Panc1 (cell line): Measurements from ENCODE around the gene LRRC4B. TPM values are rescaled to one million over a fixed set of nuclear protein-coding genes. Genes with fewer than 3 reads are reported as not detected.

ENCODE experiments used
- ATAC-seq: fragments of 200-7000 bp; cut with Tn5 transposase; 2 replicates; pipeline ENCODE4 v1.9.1; 2020; ENCODE audit warnings: mild to moderate bottlenecking, moderate library complexity
- BruUV-seq: library from RNA; stranded (reverse); fragments of 400-500 nt; replicated peaks from 2 replicates; lab custom pipeline; 2021; lab: Mats Ljungman, UMichigan
- CTCF ChIA-PET: fragments of 300-600 bp; sonication (Branson Sonifier 250); formaldehyde crosslinking; loops from one replicate; lab custom pipeline; 2022; ENCODE audit warnings: antibody characterized with exemption; lab: Charles Lee
- POLR2A ChIA-PET: fragments of 300-600 bp; sonication (Branson Sonifier 250); formaldehyde crosslinking; loops from one replicate; lab custom pipeline; 2022; ENCODE audit warnings: antibody characterized with exemption; lab: Charles Lee
- DNase-seq: peaks from one replicate; pipeline ENCODE4 v3.0.0-alpha.2; 2010; ENCODE audit warnings: low read depth, low spot score
- H3K27ac ChIP-seq: 2 replicates; pipeline ENCODE4 v1.5.1; 2011; ENCODE audit warnings: mild to moderate bottlenecking, low read length, inconsistent platforms
- H3K27me3 ChIP-seq: fragments of 200-500 bp; sonication (Bioruptor generic); 2 replicates; pipeline ENCODE4 v1.6.0; 2014; ENCODE audit warnings: low read length, inconsistent platforms; ENCODE audit not compliant: control insufficient read depth, insufficient read depth
- H3K36me3 ChIP-seq: fragments of 200-500 bp; sonication (Bioruptor generic); 2 replicates; pipeline ENCODE4 v1.5.1; 2014; ENCODE audit warnings: inconsistent platforms, mild to moderate bottlenecking, low read length, moderate library complexity; ENCODE audit not compliant: control insufficient read depth, insufficient read depth
- H3K4me1 ChIP-seq: 2 replicates; pipeline ENCODE4 v1.5.1; 2011; ENCODE audit warnings: inconsistent platforms, mild to moderate bottlenecking, low read length, moderate library complexity; ENCODE audit not compliant: control insufficient read depth, insufficient read depth
- H3K4me3 ChIP-seq, 2 experiments: 2 replicates each; pipeline ENCODE4 v1.5.1; 2011 to 2012; ENCODE audit warnings: low read depth in 2 of 2, low read length in 2 of 2, mild to moderate bottlenecking in 2 of 2, inconsistent platforms in 1 of 2, moderate library complexity in 1 of 2
- H3K9me3 ChIP-seq: fragments of 200-500 bp; sonication (Bioruptor generic); 2 replicates; pipeline ENCODE4 v1.5.1; 2014; ENCODE audit warnings: low read depth, mild to moderate bottlenecking, inconsistent platforms, low read length, moderate library complexity; ENCODE audit not compliant: control insufficient read depth, insufficient read depth
- POLR2AphosphoS5 ChIP-seq: IDR thresholded peaks from 2 replicates; pipeline ENCODE4 v1.6.1; 2012; ENCODE audit warnings: mild to moderate bottlenecking, low read depth, low read length, moderate library complexity
- SIN3A ChIP-seq: IDR thresholded peaks from 2 replicates; pipeline ENCODE4 v1.6.1; 2012; ENCODE audit warnings: low read depth, mild to moderate bottlenecking, low read length, moderate library complexity, borderline replicate concordance; ENCODE audit not compliant: insufficient read depth
- TCF7L2 ChIP-seq: IDR thresholded peaks from 2 replicates; pipeline ENCODE4 v1.6.1; 2011; ENCODE audit warnings: mild to moderate bottlenecking, low read depth, low read length, inconsistent platforms
- in situ Hi-C: cut with HindIII; loops from 2 replicates; pipeline ENCODE4 v1.10.0; 2016; ENCODE audit warnings: low sequenced_read_pairs, low pct_unique_long_range_greater_than_20kb
- intact Hi-C: fragments of 100-400 bp; cut with micrococcal nuclease; formaldehyde crosslinking; loops from one replicate; pipeline ENCODE4 v1.10.0; 2022; ENCODE audit not compliant: unreplicated experiment
- total RNA-seq: library from RNA; stranded (reverse); gene quantifications from one replicate; pipeline ENCODE4 v1.2.1, GENCODE V29; 2021; ENCODE audit not compliant: unreplicated experiment
- TF ChIP-seq, protein P1 (sequence below), 2 experiments: IDR thresholded peaks; 2 replicates each; pipeline ENCODE4 v1.6.1; 2011 to 2012; ENCODE audit warnings: low read depth in 2 of 2, control low read depth in 1 of 2, low read length in 1 of 2, mild to moderate bottlenecking in 1 of 2, moderate library complexity in 1 of 2; ENCODE audit not compliant: insufficient read depth in 1 of 2
- TF ChIP-seq, protein P2 (sequence below): fragments of 450-650 bp; IDR thresholded peaks from 2 replicates; pipeline ENCODE4 v1.5.1; 2017; ENCODE audit warnings: mild to moderate bottlenecking

LRRC4B gene
- total RNA-seq, 1 experiment from 2014 or later = 0.57 TPM

- DNase-seq (no peak), ATAC-seq (no peak)
- Histone ChIP-seq H3K27me3 (no peaks in the 10 kb centered on the region), H3K9me3 (no peaks in the 10 kb centered on the region), H3K27ac (no peak overlapping the region), H3K4me1 (no peaks in the 10 kb centered on the region), H3K36me3 (no peaks in the 10 kb centered on the region), H3K4me3 (no peak overlapping the region)
- POLR2A ChIA-PET = no interaction called here
- TF ChIP-seq, protein P1, sequence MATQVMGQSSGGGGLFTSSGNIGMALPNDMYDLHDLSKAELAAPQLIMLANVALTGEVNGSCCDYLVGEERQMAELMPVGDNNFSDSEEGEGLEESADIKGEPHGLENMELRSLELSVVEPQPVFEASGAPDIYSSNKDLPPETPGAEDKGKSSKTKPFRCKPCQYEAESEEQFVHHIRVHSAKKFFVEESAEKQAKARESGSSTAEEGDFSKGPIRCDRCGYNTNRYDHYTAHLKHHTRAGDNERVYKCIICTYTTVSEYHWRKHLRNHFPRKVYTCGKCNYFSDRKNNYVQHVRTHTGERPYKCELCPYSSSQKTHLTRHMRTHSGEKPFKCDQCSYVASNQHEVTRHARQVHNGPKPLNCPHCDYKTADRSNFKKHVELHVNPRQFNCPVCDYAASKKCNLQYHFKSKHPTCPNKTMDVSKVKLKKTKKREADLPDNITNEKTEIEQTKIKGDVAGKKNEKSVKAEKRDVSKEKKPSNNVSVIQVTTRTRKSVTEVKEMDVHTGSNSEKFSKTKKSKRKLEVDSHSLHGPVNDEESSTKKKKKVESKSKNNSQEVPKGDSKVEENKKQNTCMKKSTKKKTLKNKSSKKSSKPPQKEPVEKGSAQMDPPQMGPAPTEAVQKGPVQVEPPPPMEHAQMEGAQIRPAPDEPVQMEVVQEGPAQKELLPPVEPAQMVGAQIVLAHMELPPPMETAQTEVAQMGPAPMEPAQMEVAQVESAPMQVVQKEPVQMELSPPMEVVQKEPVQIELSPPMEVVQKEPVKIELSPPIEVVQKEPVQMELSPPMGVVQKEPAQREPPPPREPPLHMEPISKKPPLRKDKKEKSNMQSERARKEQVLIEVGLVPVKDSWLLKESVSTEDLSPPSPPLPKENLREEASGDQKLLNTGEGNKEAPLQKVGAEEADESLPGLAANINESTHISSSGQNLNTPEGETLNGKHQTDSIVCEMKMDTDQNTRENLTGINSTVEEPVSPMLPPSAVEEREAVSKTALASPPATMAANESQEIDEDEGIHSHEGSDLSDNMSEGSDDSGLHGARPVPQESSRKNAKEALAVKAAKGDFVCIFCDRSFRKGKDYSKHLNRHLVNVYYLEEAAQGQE (IDR thresholded peaks at IDR 0.05; ENCODE audit: insufficient read depth in 1 of 2, low read depth in 2 of 2, low read length in 1 of 2) = no peak
- TF ChIP-seq SIN3A (no peak), TCF7L2 (no peak), POLR2AphosphoS5 (no peak)
- TF ChIP-seq, protein P2, sequence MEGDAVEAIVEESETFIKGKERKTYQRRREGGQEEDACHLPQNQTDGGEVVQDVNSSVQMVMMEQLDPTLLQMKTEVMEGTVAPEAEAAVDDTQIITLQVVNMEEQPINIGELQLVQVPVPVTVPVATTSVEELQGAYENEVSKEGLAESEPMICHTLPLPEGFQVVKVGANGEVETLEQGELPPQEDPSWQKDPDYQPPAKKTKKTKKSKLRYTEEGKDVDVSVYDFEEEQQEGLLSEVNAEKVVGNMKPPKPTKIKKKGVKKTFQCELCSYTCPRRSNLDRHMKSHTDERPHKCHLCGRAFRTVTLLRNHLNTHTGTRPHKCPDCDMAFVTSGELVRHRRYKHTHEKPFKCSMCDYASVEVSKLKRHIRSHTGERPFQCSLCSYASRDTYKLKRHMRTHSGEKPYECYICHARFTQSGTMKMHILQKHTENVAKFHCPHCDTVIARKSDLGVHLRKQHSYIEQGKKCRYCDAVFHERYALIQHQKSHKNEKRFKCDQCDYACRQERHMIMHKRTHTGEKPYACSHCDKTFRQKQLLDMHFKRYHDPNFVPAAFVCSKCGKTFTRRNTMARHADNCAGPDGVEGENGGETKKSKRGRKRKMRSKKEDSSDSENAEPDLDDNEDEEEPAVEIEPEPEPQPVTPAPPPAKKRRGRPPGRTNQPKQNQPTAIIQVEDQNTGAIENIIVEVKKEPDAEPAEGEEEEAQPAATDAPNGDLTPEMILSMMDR = no peak
- intact Hi-C loops = no loop called here
- in situ Hi-C loops = no loop called here
- CTCF ChIA-PET = no interaction called here
- BruUV-seq = no TSS peak
Observed at GRCh38 chr19:50480281-50481111, 87.7 kb downstream of the LRRC4B start.

DNA sequence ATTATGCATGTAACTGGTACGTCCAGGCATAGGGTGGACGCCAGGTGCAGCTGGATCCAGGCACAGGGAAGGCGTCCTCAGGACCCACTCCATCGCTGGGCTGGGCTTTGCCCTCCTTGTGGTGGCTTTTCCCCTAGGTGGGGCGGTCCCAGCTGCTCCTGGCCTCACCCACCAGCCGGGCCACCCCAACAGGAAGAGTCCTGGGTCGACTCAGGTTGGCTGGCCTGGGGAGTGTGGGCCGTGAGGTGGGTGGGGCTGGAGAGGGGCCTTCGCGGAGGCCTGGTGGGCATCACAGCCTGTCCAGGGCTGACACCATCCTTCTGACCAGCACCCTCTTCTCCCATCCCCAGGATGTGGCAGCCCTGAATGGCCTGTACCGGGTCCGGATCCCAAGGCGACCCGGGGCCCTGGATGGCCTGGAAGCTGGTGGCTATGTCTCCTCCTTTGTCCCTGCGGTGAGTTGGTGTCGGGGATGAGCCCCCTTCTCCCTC is 88.4 kb downstream of the LRRC4B start:
- intact Hi-C loops = no loop called here

More for the DNA sequence above, 88.4 kb downstream of the LRRC4B start:
- ChIA-PET CTCF (no interaction called here), POLR2A (no interaction called here)
- Histone ChIP-seq H3K4me1 (no peaks in the 10 kb centered on the region), H3K4me3 (no peak overlapping the region), H3K9me3 (no peaks in the 10 kb centered on the region), H3K27me3 (no peaks in the 10 kb centered on the region), H3K27ac (no peak overlapping the region), H3K36me3 (no peaks in the 10 kb centered on the region)
- BruUV-seq = no TSS peak
- ATAC-seq (no peak), DNase-seq (no peak)
- no peak for TF ChIP-seq POLR2AphosphoS5
- TF ChIP-seq, protein P1 (IDR thresholded peaks at IDR 0.05; ENCODE audit: insufficient read depth in 1 of 2, low read depth in 2 of 2, low read length in 1 of 2) = no peak
- TF ChIP-seq, protein P2 = no peak
- no peak for TF ChIP-seq TCF7L2
- no peak for TF ChIP-seq SIN3A
- in situ Hi-C loops = no loop called here
